ENCODE results near the gene POP4. TPM values are rescaled to one million over a fixed set of nuclear protein-coding genes. Genes with fewer than 3 reads are reported as not detected.
A peak's percentile ranks its signal among the peaks of the same experiment; 100 is the strongest.

Gene POP4
- total RNA-seq, 1 donor from 2014 or later = 52.7 TPM

DNA sequence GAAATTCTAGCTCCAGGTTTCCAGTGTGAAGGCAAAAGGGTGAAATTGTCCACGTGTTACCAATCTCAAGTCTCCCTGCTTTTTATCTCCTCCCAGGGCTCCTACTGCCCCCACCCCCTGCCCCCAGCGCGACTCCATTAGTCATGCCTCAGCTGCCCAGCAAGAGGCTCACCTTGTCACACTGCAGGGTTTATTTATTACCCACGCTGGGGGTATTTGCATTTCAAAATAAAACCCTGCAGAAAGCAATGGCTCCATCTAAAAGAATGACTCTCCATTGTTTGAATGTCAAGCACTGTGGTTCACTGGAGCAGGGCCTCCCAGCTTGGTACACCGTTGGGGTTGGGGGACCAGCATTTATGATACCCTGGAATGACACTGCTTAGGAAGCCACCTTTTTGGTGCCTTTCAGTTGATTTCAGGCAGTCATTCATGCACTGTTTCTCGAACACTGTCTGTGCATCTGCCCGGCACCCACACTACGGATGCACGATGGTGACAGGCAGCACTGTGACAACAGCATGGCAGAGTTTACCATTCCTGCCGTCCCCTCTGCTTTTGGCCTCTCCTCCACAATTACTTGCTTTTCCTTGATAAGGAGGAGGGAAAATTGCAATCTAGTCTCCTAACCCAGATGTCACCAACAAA is 9.9 kb upstream of the POP4 start:
- no peak overlapping the region for H3K4me3 Mint-ChIP-seq (ENCODE audit: low read depth)
- H3K27me3 Mint-ChIP-seq = peaks cover 51% of the 10 kb centered on the region
- no peaks in the 10 kb centered on the region for H3K36me3 Mint-ChIP-seq (ENCODE audit: insufficient read depth)
- no peaks in the 10 kb centered on the region for H3K9me3 Mint-ChIP-seq (ENCODE audit: low read depth)
- DNase-seq (ENCODE audit: low spot score, unreplicated experiment) = no peak
- H3K4me1 Mint-ChIP-seq (ENCODE audit: low read depth) = peaks cover 9% of the 10 kb centered on the region
- TF ChIP-seq, protein P1, sequence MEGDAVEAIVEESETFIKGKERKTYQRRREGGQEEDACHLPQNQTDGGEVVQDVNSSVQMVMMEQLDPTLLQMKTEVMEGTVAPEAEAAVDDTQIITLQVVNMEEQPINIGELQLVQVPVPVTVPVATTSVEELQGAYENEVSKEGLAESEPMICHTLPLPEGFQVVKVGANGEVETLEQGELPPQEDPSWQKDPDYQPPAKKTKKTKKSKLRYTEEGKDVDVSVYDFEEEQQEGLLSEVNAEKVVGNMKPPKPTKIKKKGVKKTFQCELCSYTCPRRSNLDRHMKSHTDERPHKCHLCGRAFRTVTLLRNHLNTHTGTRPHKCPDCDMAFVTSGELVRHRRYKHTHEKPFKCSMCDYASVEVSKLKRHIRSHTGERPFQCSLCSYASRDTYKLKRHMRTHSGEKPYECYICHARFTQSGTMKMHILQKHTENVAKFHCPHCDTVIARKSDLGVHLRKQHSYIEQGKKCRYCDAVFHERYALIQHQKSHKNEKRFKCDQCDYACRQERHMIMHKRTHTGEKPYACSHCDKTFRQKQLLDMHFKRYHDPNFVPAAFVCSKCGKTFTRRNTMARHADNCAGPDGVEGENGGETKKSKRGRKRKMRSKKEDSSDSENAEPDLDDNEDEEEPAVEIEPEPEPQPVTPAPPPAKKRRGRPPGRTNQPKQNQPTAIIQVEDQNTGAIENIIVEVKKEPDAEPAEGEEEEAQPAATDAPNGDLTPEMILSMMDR (IDR thresholded peaks at IDR 0.05; ENCODE audit: unreplicated experiment) = no peak
- H3K27ac Mint-ChIP-seq = peak overlapping the region; percentile 33

DNA sequence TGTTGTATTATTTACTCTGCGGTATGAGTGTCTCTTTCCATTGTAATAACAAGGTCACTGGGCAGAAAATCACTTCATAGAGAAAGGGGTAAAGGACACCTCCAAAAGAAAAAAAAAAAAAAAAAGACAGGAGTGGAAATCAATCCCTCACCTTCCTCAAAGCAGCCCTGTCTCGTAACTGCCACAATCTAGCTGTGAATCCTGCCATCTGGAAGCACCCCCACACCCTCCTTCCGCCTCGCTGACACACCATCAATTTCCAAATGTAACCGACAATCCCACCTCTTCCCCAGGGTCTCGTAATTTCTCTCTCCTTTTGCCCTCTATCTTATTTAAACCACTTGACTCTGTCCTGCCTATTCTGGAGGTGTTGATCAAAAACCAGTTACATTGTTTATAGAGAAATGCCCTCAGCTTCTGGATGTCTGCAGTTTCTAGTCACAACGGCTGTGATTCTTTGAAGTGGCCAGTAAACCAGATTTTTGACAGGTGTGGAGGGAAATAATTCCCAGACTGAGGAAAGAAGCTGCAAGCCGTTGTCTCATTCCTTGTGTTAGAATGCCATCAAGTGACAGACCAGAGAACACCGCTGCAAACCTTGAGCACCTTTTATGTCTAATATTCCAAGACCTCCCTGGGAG is 9.1 kb upstream of the POP4 start:
- Mint-ChIP-seq H3K27me3 (peaks cover 43% of the 10 kb centered on the region), H3K36me3 (ENCODE audit: insufficient read depth) (no peaks in the 10 kb centered on the region), H3K4me1 (ENCODE audit: low read depth) (peaks cover 9% of the 10 kb centered on the region), H3K27ac (no peak overlapping the region), H3K4me3 (ENCODE audit: low read depth) (no peak overlapping the region), H3K9me3 (ENCODE audit: low read depth) (no peaks in the 10 kb centered on the region)
- no peak for DNase-seq (ENCODE audit: low spot score, unreplicated experiment)
- TF ChIP-seq, protein P1 (IDR thresholded peaks at IDR 0.05; ENCODE audit: unreplicated experiment) = peak; percentile 57

DNA sequence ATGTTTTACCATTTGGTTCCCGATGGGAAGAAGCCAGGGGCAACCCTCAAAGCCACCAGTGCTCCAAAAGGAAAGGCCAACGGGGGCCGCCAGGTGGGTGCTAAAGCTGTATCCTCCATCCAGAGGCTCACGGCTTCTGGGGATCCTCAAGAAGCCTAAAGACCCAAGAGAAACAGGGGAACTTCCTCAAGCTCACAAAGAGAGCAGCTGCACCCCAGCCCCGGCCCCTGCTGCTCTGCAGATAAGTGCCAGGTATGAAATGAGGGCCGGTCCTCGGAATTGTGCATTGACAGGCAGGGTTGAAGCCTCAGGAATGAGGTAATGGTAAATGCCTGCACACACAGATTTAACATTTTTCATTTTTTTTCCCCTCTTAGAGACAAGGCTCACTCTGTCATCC is 8.0 kb upstream of the POP4 start:
- Mint-ChIP-seq H3K9me3 (ENCODE audit: low read depth) (no peaks in the 10 kb centered on the region), H3K4me3 (ENCODE audit: low read depth) (no peak overlapping the region), H3K4me1 (ENCODE audit: low read depth) (peaks cover 9% of the 10 kb centered on the region), H3K27ac (no peak overlapping the region), H3K27me3 (peaks cover 32% of the 10 kb centered on the region), H3K36me3 (ENCODE audit: insufficient read depth) (no peaks in the 10 kb centered on the region)
- TF ChIP-seq, protein P1 (IDR thresholded peaks at IDR 0.05; ENCODE audit: unreplicated experiment) = no peak
- DNase-seq (ENCODE audit: low spot score, unreplicated experiment) = no peak

DNA sequence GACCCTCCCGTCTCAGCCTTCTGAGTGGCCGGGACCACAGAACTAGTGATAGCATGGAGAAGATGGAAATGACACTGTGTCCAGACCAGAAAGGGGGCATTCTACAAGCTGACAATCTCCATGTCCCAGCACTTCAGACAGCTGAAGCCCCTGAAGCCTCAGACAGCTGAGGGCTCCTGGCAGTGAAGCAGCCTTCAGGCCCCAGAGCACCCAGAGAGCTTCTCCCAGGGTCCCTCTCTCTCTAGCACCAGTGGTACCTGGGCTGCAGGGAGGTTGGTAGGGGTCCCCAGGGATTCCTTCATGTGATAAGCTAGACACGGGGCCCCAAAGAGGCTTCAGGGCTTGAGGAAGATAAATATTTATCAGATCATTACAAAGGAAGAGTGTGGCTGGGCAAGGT is 7.6 kb upstream of the POP4 start:
- Mint-ChIP-seq H3K9me3 (ENCODE audit: low read depth) (no peaks in the 10 kb centered on the region), H3K27me3 (peaks cover 30% of the 10 kb centered on the region), H3K36me3 (ENCODE audit: insufficient read depth) (no peaks in the 10 kb centered on the region), H3K27ac (no peak overlapping the region), H3K4me3 (ENCODE audit: low read depth) (no peak overlapping the region), H3K4me1 (ENCODE audit: low read depth) (peaks cover 9% of the 10 kb centered on the region)
- TF ChIP-seq, protein P1 (IDR thresholded peaks at IDR 0.05; ENCODE audit: unreplicated experiment) = no peak
- no peak for DNase-seq (ENCODE audit: low spot score, unreplicated experiment)

DNA sequence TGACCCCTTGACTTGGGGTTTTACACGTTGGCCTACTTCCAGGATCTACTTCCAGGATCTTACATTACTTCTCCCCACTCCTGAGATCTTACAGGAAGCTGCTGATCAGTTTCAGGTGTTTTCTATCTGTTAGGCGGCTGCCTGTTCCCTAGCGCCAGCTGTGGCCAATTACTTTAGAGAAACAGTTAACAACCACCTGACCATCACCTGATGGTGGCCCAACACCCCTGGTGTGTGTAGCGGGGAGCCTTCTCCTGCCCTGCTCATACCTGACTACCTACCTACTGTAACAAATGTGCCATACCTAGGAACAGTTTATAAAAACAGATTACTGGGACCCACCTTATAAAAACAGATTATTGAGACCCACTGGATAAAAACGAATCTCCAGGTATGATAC is 2.8 kb upstream of the POP4 start:
- TF ChIP-seq, protein P1 (IDR thresholded peaks at IDR 0.05; ENCODE audit: unreplicated experiment) = no peak
- no peaks in the 10 kb centered on the region for H3K36me3 Mint-ChIP-seq (ENCODE audit: insufficient read depth)
- H3K4me3 Mint-ChIP-seq (ENCODE audit: low read depth) = no peak overlapping the region
- peaks cover 7% of the 10 kb centered on the region for H3K27me3 Mint-ChIP-seq
- no peak overlapping the region for H3K27ac Mint-ChIP-seq
- DNase-seq (ENCODE audit: low spot score, unreplicated experiment) = no peak
- peaks cover 10% of the 10 kb centered on the region for H3K4me1 Mint-ChIP-seq (ENCODE audit: low read depth)
- H3K9me3 Mint-ChIP-seq (ENCODE audit: low read depth) = no peaks in the 10 kb centered on the region

All from progenitor cell of endocrine pancreas (in vitro differentiated cells).